Hematopoietic multipotent progenitor cell treated with erythropoietin and hydrocortisone succinate and interleukin-3 and kit ligand, for 6 days (in vitro differentiated cells): Measurements from ENCODE around the gene TRMT2A.

ENCODE experiments used
- DNase-seq: peaks from one replicate; pipeline ENCODE4 v3.0.0-alpha.2; 2015

The TRMT2A gene

GRCh38 chr22:20105456-20106204 lies 11.4 kb downstream of the TRMT2A start:
- no peak for DNase-seq

GRCh38 chr22:20102203-20102780 lies 14.7 kb downstream of the TRMT2A start:
- no peak for DNase-seq

DNA sequence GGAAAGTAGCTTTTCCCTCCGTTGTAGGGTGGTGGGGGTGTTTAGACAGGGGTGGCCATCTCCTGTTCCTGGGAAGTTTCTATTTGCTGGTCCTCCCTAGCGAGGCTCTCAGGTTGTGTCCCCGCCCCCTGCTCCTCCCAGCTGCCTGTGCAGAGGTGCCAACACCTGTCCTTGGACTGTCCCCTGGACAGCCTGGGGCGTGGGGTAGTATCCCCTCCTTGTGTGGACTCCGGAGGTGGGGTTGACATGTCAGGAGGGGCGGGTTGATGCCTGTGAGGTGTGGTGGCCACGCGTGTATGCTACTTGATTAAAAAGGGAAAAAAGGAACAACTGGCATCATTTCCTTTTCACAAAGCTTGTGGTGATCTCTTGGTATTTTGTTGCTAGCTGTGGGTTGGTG lies 15.4 kb downstream of the TRMT2A start:
- no peak for DNase-seq

GRCh38 chr22:20099099-20099711 lies 17.8 kb downstream of the TRMT2A start:
- no peak for DNase-seq

- DNase-seq, result no peak
Measured at GRCh38 chr22:20096574-20097420, 20.2 kb downstream of the TRMT2A start.

GRCh38 chr22:20095521-20095920 lies 21.5 kb downstream of the TRMT2A start:
- no peak for DNase-seq

GRCh38 chr22:20094197-20094807 lies 22.7 kb downstream of the TRMT2A start:
- DNase-seq, result no peak

DNA sequence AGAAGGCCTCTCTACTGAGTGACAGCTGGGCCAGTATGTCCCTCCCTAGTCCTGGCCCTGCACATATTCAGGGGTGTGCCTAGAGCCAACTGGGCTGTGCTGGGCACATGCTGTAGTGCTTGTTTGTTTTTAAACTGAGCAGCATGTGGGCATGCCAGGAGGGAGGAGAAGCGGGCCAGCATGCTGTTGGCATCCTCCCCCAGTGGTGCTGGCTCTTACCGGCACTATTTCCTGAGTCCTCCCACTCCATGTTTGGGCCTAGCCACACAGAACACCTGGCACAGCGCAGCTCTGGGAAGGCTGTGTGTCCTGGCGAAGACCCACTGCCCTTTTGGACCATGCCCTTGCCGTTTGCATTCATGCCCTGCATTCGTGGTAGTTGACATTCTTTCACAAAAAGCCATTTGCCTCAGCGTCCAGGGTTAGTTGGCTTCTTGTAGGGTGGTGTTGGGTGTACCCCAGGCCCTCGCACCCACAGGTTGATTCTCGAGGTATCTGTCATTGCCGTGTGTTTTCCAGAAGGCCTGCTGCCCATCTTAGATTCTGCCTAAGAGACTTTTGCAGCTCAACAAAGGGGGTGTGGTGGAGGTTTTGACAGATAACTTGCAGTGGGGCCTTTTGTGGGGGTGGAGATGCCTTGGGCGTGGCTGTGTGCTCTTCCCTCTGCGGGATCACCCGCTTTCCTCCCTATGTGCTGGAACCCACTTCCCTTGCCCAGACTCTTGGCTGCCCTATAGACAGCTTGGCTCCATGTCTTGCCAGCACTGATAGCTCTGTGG lies 23.4 kb downstream of the TRMT2A start:
- DNase-seq, result peak; percentile 56

- DNase-seq, result no peak
Measured at GRCh38 chr22:20092477-20092854, 24.6 kb downstream of the TRMT2A start.

DNA sequence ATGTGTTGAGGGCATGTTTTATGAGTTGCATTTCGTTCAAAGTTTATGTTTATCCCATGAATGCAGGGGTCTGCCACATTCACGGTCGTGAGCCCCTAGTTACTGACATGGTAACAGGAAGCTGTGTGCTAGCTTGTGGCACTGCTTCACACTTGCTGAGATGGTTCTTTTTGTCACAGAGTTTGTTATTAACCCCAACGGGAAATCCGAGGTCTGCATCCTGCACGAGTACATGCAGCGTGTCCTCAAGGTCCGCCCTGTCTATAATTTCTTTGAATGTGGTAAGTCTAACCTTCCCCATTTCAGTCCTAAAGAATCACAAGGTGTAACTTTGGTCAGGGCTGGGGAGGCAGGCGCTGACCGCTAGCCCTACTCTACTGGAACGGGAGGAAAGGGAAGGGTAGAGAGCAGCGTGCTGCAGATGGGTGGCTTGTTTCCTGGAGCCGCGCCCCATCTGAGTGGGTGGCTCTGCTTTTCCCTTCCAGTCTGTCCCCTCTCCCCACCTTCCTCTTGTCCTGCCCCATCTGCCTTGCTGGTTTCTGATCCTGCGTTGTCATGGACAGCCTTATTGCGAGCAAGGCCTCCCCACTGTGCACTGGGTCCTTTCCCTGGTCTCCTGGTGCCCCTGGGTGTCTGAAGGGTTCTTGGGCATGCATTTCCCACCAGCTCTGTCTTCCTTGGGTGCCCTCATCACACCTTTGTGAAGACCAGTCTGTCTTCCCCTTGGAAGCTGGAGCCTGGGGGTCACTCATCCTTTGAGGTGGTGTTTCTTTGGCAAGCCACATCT lies 25.1 kb downstream of the TRMT2A start:
- DNase-seq, result no peak

DNA sequence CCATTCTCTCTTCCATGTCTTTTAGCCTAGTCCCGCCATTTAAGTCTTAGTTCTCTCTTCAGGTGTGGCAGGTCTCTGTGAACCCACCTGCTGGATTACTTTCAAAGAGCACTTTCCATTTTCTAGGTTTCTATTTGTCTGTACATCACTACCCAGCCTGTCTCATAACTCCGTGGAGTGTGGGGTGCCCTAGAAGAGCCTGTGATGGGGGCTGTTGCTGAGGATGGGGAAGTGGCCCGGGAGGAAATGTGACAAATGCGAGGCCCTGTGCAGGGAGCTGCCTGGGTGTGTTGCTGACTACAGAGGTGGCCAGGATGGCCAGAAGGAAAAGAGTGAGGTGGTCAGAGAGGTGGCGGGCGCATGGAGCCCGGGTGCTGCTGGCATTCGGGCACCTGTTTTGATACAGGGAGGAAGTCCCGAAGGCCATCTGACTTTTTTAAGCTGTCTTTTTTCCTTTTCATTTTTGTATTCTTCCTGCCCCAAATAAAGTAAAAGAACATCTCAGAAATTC lies 26.2 kb downstream of the TRMT2A start:
- no peak for DNase-seq

DNA sequence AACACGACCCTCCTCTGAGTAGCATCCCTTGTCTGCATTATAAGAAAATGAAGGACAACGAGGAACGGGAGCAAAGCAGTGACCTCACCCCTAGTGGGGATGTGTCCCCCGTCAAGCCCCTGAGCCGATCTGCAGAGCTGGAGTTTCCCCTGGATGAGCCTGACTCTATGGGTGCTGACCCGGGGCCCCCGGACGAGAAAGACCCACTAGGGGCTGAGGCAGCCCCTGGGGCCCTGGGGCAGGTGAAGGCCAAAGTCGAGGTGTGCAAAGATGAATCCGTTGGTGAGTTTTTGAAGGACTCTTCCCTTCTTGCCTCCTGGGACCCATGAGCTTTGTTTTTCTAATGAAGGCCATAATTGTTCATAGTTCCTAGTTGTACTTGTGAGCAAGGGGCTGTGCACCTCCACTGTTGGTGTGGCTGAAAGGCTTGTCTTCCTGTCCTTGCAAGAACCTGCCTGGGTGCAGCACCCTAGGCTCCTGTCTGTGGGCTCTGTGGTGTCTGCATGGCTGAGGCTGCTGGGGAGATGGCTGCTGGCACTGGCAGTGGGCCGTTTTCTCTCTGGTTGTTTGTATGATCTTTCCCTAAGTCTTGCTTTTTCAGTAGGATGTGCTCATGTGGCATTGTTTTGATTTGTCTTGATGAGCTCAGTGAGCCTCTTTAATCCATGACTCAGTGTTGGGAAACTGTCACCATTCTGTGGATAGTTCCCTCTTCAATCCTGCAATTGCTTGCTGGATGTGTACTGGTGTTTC lies 26.9 kb downstream of the TRMT2A start:
- no peak for DNase-seq

- DNase-seq, result no peak
Measured at GRCh38 chr22:20089226-20089976, 27.6 kb downstream of the TRMT2A start.

GRCh38 chr22:20088263-20088648 lies 28.8 kb downstream of the TRMT2A start:
- no peak for DNase-seq

DNA sequence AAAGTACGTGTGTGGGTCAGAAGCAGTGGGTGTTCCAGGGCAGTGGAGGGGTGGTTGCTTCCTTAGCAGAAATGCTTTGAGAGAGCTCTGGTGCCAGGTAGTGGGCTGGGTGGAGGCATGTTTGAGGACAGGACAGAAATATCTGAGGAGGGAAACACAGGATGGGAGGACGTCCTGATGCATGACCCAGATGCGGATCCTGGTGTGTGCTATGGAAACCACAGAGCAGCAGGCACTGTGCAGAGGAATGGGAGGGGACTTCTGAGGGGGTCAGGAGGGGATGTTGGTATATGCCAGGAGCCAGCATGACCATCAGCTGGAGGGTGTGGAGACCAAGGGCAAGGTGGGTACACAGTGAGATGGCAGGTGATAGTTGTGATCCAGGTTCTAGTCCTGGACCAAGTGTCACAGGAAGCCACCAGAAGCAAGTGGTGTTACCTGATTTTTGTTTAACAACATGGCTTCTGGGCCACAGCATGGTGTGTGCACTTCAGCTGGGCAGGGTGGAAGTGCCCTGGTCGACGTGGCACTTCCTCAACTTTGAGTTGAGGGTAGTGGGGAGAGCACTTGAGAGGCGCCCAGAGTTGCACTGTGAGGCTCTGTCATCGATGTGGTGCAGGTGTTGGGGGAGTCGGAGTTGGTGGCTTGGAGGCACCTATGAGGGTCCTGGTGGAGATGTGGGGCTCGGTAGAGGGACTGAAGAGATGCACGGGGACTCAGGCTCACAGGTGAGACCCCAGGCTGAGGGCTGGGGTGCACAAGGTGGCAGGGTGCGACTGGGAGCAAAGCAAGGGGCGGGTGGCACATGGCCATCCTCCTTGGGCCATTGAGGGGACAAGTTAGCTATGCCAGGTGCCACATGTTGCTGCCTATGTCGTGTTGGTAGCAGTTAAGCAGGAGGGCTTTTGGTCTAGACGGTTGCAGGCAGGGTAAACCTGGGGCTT lies 29.4 kb downstream of the TRMT2A start:
- no peak for DNase-seq

GRCh38 chr22:20086763-20087162 lies 30.3 kb downstream of the TRMT2A start:
- DNase-seq, result no peak

DNA sequence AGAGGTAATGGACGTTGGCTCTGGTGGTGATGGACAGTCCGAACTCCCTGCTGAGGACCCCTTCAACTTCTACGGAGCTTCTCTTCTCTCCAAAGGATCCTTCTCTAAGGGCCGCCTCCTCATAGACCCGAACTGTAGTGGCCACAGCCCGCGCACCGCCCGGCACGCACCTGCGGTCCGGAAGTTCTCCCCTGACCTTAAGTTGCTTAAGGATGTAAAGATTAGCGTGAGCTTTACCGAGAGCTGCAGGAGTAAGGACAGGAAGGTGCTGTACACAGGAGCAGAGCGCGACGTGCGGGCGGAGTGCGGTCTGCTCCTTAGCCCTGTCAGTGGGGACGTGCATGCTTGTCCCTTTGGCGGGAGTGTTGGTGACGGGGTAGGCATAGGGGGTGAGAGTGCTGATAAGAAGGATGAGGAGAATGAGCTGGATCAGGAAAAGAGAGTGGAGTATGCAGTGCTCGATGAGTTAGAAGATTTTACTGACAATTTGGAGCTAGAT lies 30.9 kb downstream of the TRMT2A start:
- no peak for DNase-seq

GRCh38 chr22:20085651-20086050 lies 31.4 kb downstream of the TRMT2A start:
- DNase-seq, result no peak
